Esophagus muscularis mucosa (tissue), 3 donors: ENCODE data around the gene OR51D1.

ENCODE experiments used
- POLR2A ChIP-seq: fragments of 450-650 bp; IDR thresholded peaks from one replicate; pipeline ENCODE4 v1.6.1; 2017; ENCODE audit warnings: antibody characterized with exemption, moderate library complexity, mild to moderate bottlenecking, low read depth
- TF ChIP-seq, protein P1 (sequence below), 3 experiments: fragments of 200-600 bp in 2 of 3; fragments of 450-650 bp in 1 of 3; sonication (generic) in 2 of 3; IDR thresholded peaks; one replicate each; pipeline ENCODE4 v1.5.1; 2017 to 2019; ENCODE audit warnings: antibody characterized with exemption in 3 of 3, mild to moderate bottlenecking in 2 of 3, moderate library complexity in 1 of 3

DNA sequence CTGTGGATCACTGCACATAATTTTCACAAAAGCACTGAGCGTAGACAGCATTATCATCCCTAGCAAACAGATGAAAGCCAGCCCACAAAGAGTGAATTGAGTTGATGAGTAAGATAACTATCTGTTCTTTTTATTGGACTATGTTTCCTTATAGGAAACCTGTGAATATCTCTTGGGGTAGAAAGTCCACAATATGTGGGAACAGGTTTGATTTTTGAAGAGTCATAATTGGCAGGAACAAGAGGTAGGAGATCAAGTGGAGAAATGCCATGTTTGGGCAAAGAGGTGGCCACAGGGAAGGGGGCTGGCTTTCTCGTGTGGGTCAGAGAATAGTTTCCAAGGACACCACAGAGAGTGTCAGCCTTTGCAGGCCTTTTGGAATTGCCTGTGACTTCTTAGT lies 36.5 kb downstream of the OR51D1 start:
- TF ChIP-seq, protein P1, sequence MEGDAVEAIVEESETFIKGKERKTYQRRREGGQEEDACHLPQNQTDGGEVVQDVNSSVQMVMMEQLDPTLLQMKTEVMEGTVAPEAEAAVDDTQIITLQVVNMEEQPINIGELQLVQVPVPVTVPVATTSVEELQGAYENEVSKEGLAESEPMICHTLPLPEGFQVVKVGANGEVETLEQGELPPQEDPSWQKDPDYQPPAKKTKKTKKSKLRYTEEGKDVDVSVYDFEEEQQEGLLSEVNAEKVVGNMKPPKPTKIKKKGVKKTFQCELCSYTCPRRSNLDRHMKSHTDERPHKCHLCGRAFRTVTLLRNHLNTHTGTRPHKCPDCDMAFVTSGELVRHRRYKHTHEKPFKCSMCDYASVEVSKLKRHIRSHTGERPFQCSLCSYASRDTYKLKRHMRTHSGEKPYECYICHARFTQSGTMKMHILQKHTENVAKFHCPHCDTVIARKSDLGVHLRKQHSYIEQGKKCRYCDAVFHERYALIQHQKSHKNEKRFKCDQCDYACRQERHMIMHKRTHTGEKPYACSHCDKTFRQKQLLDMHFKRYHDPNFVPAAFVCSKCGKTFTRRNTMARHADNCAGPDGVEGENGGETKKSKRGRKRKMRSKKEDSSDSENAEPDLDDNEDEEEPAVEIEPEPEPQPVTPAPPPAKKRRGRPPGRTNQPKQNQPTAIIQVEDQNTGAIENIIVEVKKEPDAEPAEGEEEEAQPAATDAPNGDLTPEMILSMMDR (IDR thresholded peaks at IDR 0.05): no peak
- no peak for TF ChIP-seq POLR2A
